ENCODE measurements around the gene DMRT2.
A peak's percentile ranks its signal among the peaks of the same experiment; 100 is the strongest.

The DMRT2 gene

DNA sequence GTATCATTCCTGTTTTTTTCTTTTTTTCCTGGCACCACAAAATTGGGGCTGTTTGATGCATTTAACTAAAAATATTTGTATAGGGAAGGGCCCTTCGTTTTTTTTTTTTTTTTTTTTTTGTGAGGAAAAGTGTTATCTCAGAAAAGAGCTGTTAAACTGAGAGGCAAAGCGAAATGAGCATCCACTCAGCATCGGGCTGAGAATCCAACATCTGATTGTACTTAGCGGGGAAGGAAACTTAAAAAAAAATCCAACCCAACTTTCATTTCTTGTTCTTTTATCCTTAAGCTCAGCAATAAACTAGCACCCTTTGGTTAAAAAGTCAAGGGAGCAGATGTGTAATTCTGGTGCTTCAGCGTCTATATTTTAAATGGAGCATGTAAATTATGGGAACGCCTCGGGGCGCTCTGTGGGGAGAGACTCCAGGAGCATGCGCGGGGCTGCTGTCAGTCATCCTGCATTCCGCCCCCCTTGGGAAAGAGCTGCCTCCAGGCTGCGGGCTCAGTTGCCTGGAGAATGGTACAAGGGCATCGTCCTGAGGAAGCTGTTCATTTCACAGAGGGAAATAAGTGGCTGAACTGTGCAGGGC, 33.3 kb downstream of the DMRT2 start:
- TF ChIP-seq, protein P1, sequence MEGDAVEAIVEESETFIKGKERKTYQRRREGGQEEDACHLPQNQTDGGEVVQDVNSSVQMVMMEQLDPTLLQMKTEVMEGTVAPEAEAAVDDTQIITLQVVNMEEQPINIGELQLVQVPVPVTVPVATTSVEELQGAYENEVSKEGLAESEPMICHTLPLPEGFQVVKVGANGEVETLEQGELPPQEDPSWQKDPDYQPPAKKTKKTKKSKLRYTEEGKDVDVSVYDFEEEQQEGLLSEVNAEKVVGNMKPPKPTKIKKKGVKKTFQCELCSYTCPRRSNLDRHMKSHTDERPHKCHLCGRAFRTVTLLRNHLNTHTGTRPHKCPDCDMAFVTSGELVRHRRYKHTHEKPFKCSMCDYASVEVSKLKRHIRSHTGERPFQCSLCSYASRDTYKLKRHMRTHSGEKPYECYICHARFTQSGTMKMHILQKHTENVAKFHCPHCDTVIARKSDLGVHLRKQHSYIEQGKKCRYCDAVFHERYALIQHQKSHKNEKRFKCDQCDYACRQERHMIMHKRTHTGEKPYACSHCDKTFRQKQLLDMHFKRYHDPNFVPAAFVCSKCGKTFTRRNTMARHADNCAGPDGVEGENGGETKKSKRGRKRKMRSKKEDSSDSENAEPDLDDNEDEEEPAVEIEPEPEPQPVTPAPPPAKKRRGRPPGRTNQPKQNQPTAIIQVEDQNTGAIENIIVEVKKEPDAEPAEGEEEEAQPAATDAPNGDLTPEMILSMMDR (IDR thresholded peaks at IDR 0.05; ENCODE audit: insufficient read depth, low read depth, low read length, missing control alignments) = no peak
- no peak for DNase-seq (ENCODE audit: low read depth)
- no peak overlapping the region for H3K4me3 ChIP-seq (ENCODE audit: low read depth, low read length)

GRCh38 chr9:1085086-1085485, 34.9 kb downstream of the DMRT2 start:
- DNase-seq (ENCODE audit: low read depth) = no peak
- TF ChIP-seq, protein P1 (IDR thresholded peaks at IDR 0.05; ENCODE audit: insufficient read depth, low read depth, low read length, missing control alignments) = no peak
- H3K4me3 ChIP-seq (ENCODE audit: low read depth, low read length) = no peak overlapping the region

DNA sequence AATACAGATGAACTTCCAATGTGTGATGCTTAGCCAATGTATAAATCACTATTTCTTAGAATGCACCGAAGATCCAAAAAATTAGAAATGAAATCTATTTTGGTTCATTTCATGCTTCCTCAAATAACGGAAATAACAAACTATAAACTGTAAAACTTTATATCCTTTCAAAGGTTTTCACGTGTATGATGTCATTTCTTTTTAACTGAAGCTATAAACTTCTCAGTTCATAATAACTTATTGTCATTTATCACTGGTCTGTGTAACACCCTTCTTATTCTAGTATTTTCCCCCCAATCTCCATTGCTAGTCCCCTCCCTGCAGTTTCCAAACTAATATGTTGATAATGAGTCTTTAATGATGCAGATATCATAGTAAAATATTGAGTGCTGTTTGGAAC, 36.4 kb downstream of the DMRT2 start:
- TF ChIP-seq, protein P1 (IDR thresholded peaks at IDR 0.05; ENCODE audit: insufficient read depth, low read depth, low read length, missing control alignments) = no peak
- DNase-seq (ENCODE audit: low read depth) = no peak
- H3K4me3 ChIP-seq (ENCODE audit: low read depth, low read length) = no peak overlapping the region

- peak; percentile 9 for DNase-seq (ENCODE audit: low read depth)
- TF ChIP-seq, protein P1 (IDR thresholded peaks at IDR 0.05; ENCODE audit: insufficient read depth, low read depth, low read length, missing control alignments) = no peak
- no peak overlapping the region for H3K4me3 ChIP-seq (ENCODE audit: low read depth, low read length)
Measured at GRCh38 chr9:1087120-1087881, 37.1 kb downstream of the DMRT2 start.

GRCh38 chr9:1094749-1095148, 44.6 kb downstream of the DMRT2 start:
- H3K4me3 ChIP-seq (ENCODE audit: low read depth, low read length) = no peak overlapping the region
- TF ChIP-seq, protein P1 (IDR thresholded peaks at IDR 0.05; ENCODE audit: insufficient read depth, low read depth, low read length, missing control alignments) = no peak
- DNase-seq (ENCODE audit: low read depth) = no peak

GRCh38 chr9:1096155-1096964, 46.2 kb downstream of the DMRT2 start:
- TF ChIP-seq, protein P1 (IDR thresholded peaks at IDR 0.05; ENCODE audit: insufficient read depth, low read depth, low read length, missing control alignments) = no peak
- no peak for DNase-seq (ENCODE audit: low read depth)
- no peak overlapping the region for H3K4me3 ChIP-seq (ENCODE audit: low read depth, low read length)

All from GM12865 (cell line).